GM21423 (cell line): ENCODE results near the gene MYH9.

Experiments
- ATAC-seq: cut with Tn5 transposase; IDR thresholded peaks from one replicate; pipeline ENCODE4 v1.9.1; 2021; ENCODE audit warnings: mild to moderate bottlenecking, moderate library complexity; ENCODE audit not compliant: unreplicated experiment

MYH9 gene

DNA sequence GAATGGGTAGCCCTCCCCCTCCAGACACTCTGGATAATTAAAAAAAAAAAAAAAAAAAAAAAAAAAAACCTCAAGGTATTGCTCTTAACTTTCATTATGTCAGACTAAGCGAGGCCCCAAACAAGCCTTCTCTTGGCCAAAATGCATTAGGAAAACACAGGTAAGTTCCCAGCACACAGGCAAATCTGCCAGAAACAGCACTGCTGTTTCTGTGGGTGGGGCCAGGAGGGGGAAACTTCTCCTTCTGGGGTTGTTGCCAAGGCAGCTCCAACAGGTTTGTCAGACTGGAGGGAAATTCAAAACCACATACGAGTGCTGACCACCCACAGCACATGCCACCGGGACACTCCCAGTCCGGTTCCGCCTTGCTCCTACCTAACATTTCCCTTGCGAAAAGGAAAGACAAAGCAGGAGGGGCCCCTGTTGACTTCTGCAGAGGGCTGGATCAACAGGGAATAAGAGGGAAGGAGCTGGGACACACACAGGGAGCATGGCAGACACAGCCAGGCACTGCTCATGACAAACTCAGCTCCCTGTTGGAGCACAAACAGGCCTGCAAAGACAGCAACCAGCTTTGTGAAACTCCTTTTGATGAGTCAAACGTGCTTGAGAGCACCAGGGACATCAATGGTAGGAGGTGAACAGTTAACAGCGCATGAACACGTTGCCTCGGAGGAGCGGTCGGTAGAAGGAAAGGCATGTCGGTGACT lies 55.0 kb downstream of the MYH9 start:
- ATAC-seq = no peak

- no peak for ATAC-seq
These were observed 55.7 kb downstream of the MYH9 start for GRCh38 chr22:36331912-36332622.

DNA sequence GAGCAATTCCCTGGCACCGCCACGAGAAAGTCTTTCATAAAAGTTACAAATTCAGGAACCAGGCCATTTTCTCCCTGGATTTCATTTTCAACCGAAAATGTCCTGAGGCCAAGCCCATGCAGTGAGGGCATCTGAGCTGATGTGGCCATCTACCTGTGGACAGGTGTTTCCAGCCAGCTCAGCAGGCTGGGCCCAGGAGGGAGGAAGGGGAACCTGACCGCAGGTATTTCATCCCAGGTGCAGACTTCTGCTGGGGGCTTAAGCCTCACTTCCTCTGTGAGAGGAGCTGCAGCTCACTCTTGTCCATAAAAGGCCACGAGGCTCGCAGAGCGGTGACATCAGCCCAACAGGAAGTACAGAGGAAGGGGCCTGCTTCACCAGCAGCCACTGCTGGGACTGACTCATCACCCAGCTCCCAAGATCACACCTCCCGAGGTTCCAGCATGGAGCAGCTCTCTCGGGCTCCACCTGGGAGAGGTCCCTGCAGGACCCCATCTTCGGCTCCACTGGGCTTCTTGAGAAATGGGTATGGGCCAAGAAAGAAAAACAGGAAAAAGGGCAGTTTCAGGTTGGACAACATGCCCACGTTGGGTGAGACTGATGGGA lies 56.4 kb downstream of the MYH9 start:
- peak; percentile 64 for ATAC-seq

DNA sequence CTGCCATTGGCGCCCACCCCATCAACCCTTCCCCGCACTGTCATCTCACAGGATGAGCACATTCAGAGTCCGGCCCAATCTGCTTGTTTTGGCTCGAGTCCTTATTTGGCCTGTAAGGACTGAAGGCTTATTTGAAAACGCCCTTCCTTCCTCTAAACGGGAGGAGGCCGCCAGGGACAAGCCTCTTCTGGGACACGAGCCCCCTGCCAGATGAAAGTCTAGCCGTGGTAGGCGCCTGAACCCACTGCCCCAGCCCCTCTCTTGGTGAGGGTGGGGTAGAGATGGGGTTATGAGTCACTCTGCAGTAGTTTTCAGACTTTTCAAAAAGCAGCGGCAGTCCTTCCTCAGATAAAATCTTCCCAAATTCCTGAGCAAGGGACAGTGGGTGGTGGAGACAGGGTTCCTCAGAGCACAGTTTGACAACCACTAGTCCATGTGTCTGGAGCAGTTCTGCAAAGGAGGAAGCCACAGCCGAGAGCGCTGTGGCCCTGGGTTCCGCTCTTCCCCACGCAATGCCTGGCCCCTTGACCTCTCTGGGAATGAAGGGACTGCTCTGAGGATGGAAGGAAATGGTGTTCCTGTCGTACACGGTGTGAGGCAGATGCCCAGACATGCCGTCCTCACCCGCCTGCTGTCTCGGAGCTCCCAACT lies 57.0 kb downstream of the MYH9 start:
- no peak for ATAC-seq

- ATAC-seq = no peak
These were observed 57.6 kb downstream of the MYH9 start for GRCh38 chr22:36330127-36330526.

- ATAC-seq = no peak
These were observed 58.3 kb downstream of the MYH9 start for GRCh38 chr22:36329254-36330078.

GRCh38 chr22:36328635-36329253 lies 59.0 kb downstream of the MYH9 start:
- no peak for ATAC-seq

- ATAC-seq = no peak
These were observed 59.7 kb downstream of the MYH9 start for GRCh38 chr22:36327922-36328551.

- ATAC-seq = no peak
These were observed 61.3 kb downstream of the MYH9 start for GRCh38 chr22:36326178-36327161.

DNA sequence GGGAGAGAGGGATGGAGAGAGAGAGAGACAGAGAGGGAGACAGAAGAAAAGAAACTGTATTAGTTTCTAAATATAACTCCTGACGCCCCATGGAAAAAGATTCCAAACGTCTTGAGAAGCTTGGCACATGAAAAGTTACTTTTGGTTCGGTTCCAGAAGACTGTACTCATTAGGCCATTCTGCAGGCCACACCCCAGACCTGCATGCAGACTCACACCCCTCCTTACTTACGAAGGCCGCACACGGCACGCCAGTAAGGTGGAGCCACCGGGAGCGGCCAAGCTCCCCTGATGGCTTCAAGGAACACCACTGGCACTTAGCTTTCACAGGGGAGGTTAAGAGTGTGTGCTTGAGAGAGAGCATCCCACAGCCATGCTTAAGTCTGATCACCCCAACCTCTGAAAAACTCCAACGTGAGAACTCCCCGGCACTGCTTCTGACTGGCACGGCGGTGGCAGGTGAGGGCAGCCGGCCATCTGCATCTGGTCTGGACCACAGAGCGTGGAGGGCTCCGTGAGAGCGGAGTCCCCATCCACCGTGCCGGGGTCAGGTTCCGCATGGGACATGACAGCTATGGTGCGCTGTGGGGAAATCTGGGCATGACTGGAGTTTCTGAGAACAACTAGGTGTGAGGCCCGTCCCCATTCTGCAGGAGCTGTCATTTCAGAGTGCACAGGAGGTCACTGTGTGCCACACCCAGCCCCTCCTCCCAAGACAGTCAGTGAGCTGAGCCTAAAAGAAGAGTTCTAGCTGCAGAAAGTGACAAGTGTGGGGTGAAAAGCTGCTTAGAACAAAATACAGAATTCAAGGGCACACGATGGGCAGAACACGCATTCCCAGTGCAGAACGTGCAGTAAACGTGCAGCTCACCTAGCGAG lies 62.4 kb downstream of the MYH9 start:
- no peak for ATAC-seq

GRCh38 chr22:36324414-36324813 lies 63.4 kb downstream of the MYH9 start:
- ATAC-seq = no peak

DNA sequence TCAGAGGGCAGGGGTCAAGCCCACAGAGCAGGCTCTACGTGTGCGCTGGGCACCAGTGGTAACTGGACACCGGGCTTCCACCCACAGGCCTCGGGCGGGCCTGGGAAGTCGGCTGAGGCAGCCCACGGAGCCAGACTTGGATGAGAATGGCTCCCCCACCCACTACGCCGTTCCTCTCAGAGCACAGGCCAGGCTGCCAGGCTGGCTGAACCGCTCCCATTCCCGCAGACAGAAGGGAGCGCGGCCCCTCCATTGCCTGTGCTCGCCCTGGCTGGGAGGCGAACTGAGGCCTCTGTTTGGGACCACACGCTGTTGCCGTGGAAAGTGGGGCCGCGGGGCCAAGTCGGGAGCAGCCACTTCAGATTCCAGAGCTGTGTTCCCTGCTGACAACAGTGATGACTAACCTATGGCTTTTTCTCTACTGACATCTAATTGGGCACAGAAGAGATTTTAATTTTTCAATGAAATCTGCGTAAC lies 63.9 kb downstream of the MYH9 start:
- no peak for ATAC-seq

- ATAC-seq = no peak
These were observed 64.4 kb downstream of the MYH9 start for GRCh38 chr22:36323182-36323854.

GRCh38 chr22:36322602-36322915 lies 65.2 kb downstream of the MYH9 start:
- no peak for ATAC-seq

GRCh38 chr22:36321797-36322601 lies 65.8 kb downstream of the MYH9 start:
- ATAC-seq = no peak

- no peak for ATAC-seq
These were observed 67.2 kb downstream of the MYH9 start for GRCh38 chr22:36320553-36320952.
